Endothelial cell of umbilical vein (primary cell): Measurements from ENCODE around the gene YIPF1. TPM values are rescaled to one million over a fixed set of nuclear protein-coding genes. Genes with fewer than 3 reads are reported as not detected.

ENCODE experiments used
- BruUV-seq: library from RNA; stranded (reverse); fragments of 400-500 nt; replicated peaks from 2 replicates; lab custom pipeline; 2021; lab: Mats Ljungman, UMichigan
- CTCF ChIA-PET: fragments of 300-600, 350-600 bp; sonication (Branson Sonifier 250); formaldehyde crosslinking; loops from one replicate; lab custom pipeline; 2021; ENCODE audit warnings: antibody characterized with exemption, inconsistent platforms; lab: Charles Lee
- POLR2A ChIA-PET: fragments of 300-600, 350-600 bp; sonication (Branson Sonifier 250); formaldehyde crosslinking; loops from one replicate; lab custom pipeline; 2021; ENCODE audit warnings: antibody characterized with exemption, inconsistent platforms; lab: Charles Lee
- DNase-seq: peaks from one replicate; pipeline ENCODE4 v3.0.0-alpha.2; 2011; ENCODE audit warnings: low read depth, low spot score
- FAIRE-seq: peaks from 2 replicates; lab custom pipeline; 2011; peaks lifted over from hg19 to GRCh38; lab: Jason Lieb, UNC
- H2AFZ ChIP-seq: 2 replicates; pipeline ENCODE4 v1.6.0; 2012; ENCODE audit warnings: low read depth, low read length, control low read depth, inconsistent platforms
- H3K27ac ChIP-seq: 2 replicates; pipeline ENCODE4 v1.5.1; 2011; ENCODE audit warnings: low read depth, mild to moderate bottlenecking, control low read depth, low read length, moderate library complexity; ENCODE audit not compliant: insufficient read depth
- H3K27me3 ChIP-seq, 2 experiments: 2 replicates each; pipeline versions ENCODE4 v1.6.0 to v1.6.1; 2011; ENCODE audit warnings: low read length in 2 of 2, mixed read lengths in 1 of 2; ENCODE audit not compliant: control insufficient read depth in 2 of 2, insufficient read depth in 2 of 2
- H3K36me3 ChIP-seq, 2 experiments: 2 replicates in 1 of 2; 3 replicates in 1 of 2; pipeline ENCODE4 v1.5.1; 2011; ENCODE audit warnings: low read length in 2 of 2, mild to moderate bottlenecking in 1 of 2, moderate library complexity in 1 of 2; ENCODE audit not compliant: control insufficient read depth in 2 of 2, insufficient read depth in 2 of 2; ENCODE audit errors: extremely low read depth in 1 of 2
- H3K4me1 ChIP-seq: 3 replicates; pipeline ENCODE4 v1.5.1; 2011; ENCODE audit warnings: mild to moderate bottlenecking, low read length; ENCODE audit not compliant: control insufficient read depth, insufficient read depth; ENCODE audit errors: extremely low read depth
- H3K4me2 ChIP-seq: 2 replicates; pipeline ENCODE4 v1.6.1; 2011; ENCODE audit warnings: low read length, control low read depth, mixed read lengths; ENCODE audit not compliant: insufficient read depth
- H3K4me3 ChIP-seq, 3 experiments: fragments of 200-600 bp in 1 of 3; sonication (generic), shearing (Covaris generic) in 1 of 3; replicated peaks in 1 of 3; 2 replicates each; pipeline ENCODE4 v1.5.1; 2011 to 2016; ENCODE audit warnings: control low read depth in 3 of 3, low read length in 3 of 3, mild to moderate bottlenecking in 2 of 3, inconsistent platforms in 1 of 3, low read depth in 1 of 3, moderate library complexity in 1 of 3; ENCODE audit not compliant: insufficient read depth in 1 of 3
- H3K79me2 ChIP-seq: 2 replicates; pipeline ENCODE4 v1.6.0; 2012; ENCODE audit warnings: low read length, inconsistent platforms; ENCODE audit not compliant: control insufficient read depth, insufficient read depth
- H3K9ac ChIP-seq: replicated peaks from 2 replicates; pipeline ENCODE3; 2011; ENCODE audit warnings: low read length, control low read depth; ENCODE audit not compliant: insufficient read depth; ENCODE audit errors: extremely low read depth
- H3K9me1 ChIP-seq: replicated peaks from 3 replicates; pipeline ENCODE4 v1.6.0; 2011; ENCODE audit warnings: mild to moderate bottlenecking, low read length; ENCODE audit not compliant: control insufficient read depth, insufficient read depth; ENCODE audit errors: extremely low read depth
- H3K9me3 ChIP-seq: replicated peaks from 2 replicates; pipeline ENCODE4 v1.5.1; 2012; ENCODE audit warnings: low read length, inconsistent platforms; ENCODE audit not compliant: control insufficient read depth, insufficient read depth
- H4K20me1 ChIP-seq: replicated peaks from 2 replicates; pipeline ENCODE3; 2011; ENCODE audit warnings: mild to moderate bottlenecking, low read length; ENCODE audit not compliant: control insufficient read depth, insufficient read depth; ENCODE audit errors: extremely low read depth
- EZH2 ChIP-seq: IDR thresholded peaks from 2 replicates; pipeline ENCODE4 v1.6.1; 2012; ENCODE audit warnings: borderline replicate concordance, low read depth, mild to moderate bottlenecking, moderate library complexity, low read length, inconsistent platforms; ENCODE audit not compliant: severe bottlenecking
- FOS ChIP-seq: IDR thresholded peaks from 2 replicates; pipeline ENCODE4 v1.6.1; 2011; ENCODE audit warnings: mild to moderate bottlenecking, low read length, moderate library complexity, borderline replicate concordance; ENCODE audit not compliant: insufficient read depth
- GATA2 ChIP-seq: IDR thresholded peaks from 2 replicates; pipeline ENCODE4 v1.7.0; 2011; ENCODE audit warnings: low read depth, mild to moderate bottlenecking, moderate library complexity, mixed read lengths, low read length; ENCODE audit not compliant: insufficient read length, insufficient read depth
- JUN ChIP-seq: IDR thresholded peaks from 2 replicates; pipeline ENCODE4 v1.6.1; 2011; ENCODE audit warnings: borderline replicate concordance, low read depth; ENCODE audit not compliant: insufficient read length, insufficient read depth
- MYC ChIP-seq: IDR thresholded peaks from one replicate; pipeline ENCODE4 v1.6.1; 2011; ENCODE audit warnings: mild to moderate bottlenecking, low read depth, low read length
- POLR2A ChIP-seq: IDR thresholded peaks from 2 replicates; pipeline ENCODE4 v1.6.1; 2012; ENCODE audit warnings: low read depth, mild to moderate bottlenecking, control low read depth, low read length
- POLR2AphosphoS5 ChIP-seq: IDR thresholded peaks from 2 replicates; pipeline ENCODE4 v1.6.1; 2012; ENCODE audit warnings: low read depth, mild to moderate bottlenecking, control low read depth, low read length, moderate library complexity; ENCODE audit not compliant: insufficient read depth
- dilution Hi-C: fragments of 300-500 bp; cut with MboI; formaldehyde crosslinking; loops from one replicate; pipeline ENCODE4 v1.15.0; 2019; ENCODE audit warnings: low sequenced_read_pairs; ENCODE audit not compliant: extremely low pct_ligation_motif_present
- intact Hi-C: fragments of 100-400 bp; cut with micrococcal nuclease; formaldehyde crosslinking; loops from one replicate; pipeline ENCODE4 v1.10.0; 2022
- polyA plus RNA-seq, 4 experiments: library from polyadenylated mRNA; depleted of rRNA in 3 of 4; stranded (reverse) in 3 of 4; unstranded in 1 of 4; fragments of >200 nt; gene quantifications; 2 replicates each; pipeline versions ENCODE4 v1.2.1 to v1.2.3, GENCODE V29; 2011 to 2012; ENCODE audit warnings: missing spikeins in 1 of 4
- total RNA-seq: library from RNA; stranded (reverse); gene quantifications from 2 replicates; pipeline ENCODE4 v1.2.3, GENCODE V29; 2021
- TF ChIP-seq, protein P1 (sequence below): IDR thresholded peaks from 2 replicates; pipeline ENCODE4 v1.6.1; 2011; ENCODE audit not compliant: insufficient read depth, insufficient read length
- TF ChIP-seq, protein P2 (sequence below), 2 donors: IDR thresholded peaks; 1 replicate in 1 of 2; 2 replicates in 1 of 2; pipeline ENCODE4 v1.5.1; 2011; ENCODE audit warnings: low read length in 2 of 2, mild to moderate bottlenecking in 2 of 2, moderate library complexity in 2 of 2, control low read depth in 1 of 2, inconsistent platforms in 1 of 2, low read depth in 1 of 2; ENCODE audit not compliant: insufficient read depth in 1 of 2; ENCODE audit errors: extremely low read depth in 1 of 2

The YIPF1 gene
- total and polyA plus RNA-seq, 2 donors (not counting 3 experiments of a cell fraction or from before 2014, with no cell fraction given): 14.8 to 26.2 TPM

DNA sequence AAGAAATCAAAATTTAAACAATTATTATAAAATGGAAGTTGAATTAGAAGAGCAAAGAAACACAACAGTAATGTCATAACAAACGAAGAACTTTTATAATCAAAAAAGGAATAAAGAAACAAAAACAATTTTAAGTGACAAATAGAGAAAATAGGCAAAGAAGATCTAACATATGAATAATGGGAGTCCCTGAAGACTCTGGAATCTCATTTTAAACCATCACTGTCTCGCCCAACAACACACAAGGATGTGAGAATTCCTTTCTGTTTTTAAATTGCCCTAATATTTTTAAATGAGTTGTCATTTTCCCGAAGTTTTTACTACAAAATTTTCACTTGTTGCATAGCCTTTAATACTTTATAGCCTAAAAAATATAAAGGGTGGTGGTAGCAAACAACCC, 47.2 kb downstream of the YIPF1 start:
- ChIA-PET POLR2A (no interaction called here), CTCF (no interaction called here)
- H3K27ac ChIP-seq: no peak overlapping the region
- peaks cover 5% of the 10 kb centered on the region for H3K79me2 ChIP-seq
- dilution Hi-C loops: no loop called here
- H3K4me1 ChIP-seq: no peaks in the 10 kb centered on the region
- no peak overlapping the region for H3K9ac ChIP-seq
- no peak for DNase-seq
- H3K4me2 ChIP-seq: no peak overlapping the region
- H4K20me1 ChIP-seq: no peaks in the 10 kb centered on the region
- H3K36me3 ChIP-seq: no peaks in the 10 kb centered on the region
- TF ChIP-seq POLR2A: no peak
- TF ChIP-seq, protein P1, sequence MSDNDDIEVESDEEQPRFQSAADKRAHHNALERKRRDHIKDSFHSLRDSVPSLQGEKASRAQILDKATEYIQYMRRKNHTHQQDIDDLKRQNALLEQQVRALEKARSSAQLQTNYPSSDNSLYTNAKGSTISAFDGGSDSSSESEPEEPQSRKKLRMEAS: no peak
- TF ChIP-seq, protein P2, sequence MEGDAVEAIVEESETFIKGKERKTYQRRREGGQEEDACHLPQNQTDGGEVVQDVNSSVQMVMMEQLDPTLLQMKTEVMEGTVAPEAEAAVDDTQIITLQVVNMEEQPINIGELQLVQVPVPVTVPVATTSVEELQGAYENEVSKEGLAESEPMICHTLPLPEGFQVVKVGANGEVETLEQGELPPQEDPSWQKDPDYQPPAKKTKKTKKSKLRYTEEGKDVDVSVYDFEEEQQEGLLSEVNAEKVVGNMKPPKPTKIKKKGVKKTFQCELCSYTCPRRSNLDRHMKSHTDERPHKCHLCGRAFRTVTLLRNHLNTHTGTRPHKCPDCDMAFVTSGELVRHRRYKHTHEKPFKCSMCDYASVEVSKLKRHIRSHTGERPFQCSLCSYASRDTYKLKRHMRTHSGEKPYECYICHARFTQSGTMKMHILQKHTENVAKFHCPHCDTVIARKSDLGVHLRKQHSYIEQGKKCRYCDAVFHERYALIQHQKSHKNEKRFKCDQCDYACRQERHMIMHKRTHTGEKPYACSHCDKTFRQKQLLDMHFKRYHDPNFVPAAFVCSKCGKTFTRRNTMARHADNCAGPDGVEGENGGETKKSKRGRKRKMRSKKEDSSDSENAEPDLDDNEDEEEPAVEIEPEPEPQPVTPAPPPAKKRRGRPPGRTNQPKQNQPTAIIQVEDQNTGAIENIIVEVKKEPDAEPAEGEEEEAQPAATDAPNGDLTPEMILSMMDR (IDR thresholded peaks at IDR 0.05; ENCODE audit: extremely low read depth in 1 of 2, insufficient read depth in 1 of 2, low read depth in 1 of 2, low read length in 2 of 2): no peak
- no peak for TF ChIP-seq GATA2
- no peak for TF ChIP-seq POLR2AphosphoS5
- TF ChIP-seq JUN: no peak
- no peak for TF ChIP-seq MYC
- TF ChIP-seq FOS: no peak
- no peak for TF ChIP-seq EZH2
- H3K9me3 ChIP-seq: no peaks in the 10 kb centered on the region
- no peaks in the 10 kb centered on the region for H3K27me3 ChIP-seq
- H3K4me3 ChIP-seq: no peak overlapping the region
- no peak overlapping the region for H2AFZ ChIP-seq
- no peaks in the 10 kb centered on the region for H3K9me1 ChIP-seq
- no peak for FAIRE-seq
- no TSS peak for BruUV-seq
- intact Hi-C loops: no loop called here
